Transverse colon (tissue), 4 donors: ENCODE measurements around the gene ERC2.

Experiments used
- POLR2A ChIP-seq: fragments of 450-650 bp; IDR thresholded peaks from one replicate; pipeline ENCODE4 v1.6.1; 2016; ENCODE audit warnings: antibody characterized with exemption, mild to moderate bottlenecking, moderate library complexity
- POLR2AphosphoS5 ChIP-seq, 3 donors: sonication (generic); formaldehyde crosslinking; IDR thresholded peaks; one replicate each; pipeline ENCODE4 v1.6.1; 2016; ENCODE audit warnings: antibody characterized with exemption in 3 of 3
- TF ChIP-seq, protein P1 (sequence below), 5 experiments: fragments of 200-600 bp in 3 of 5; fragments of 450-650 bp in 2 of 5; sonication (generic) in 3 of 5; IDR thresholded peaks; 1 replicate in 2 of 5; 2 replicates in 3 of 5; pipeline ENCODE4 v1.5.1; 2016 to 2017; ENCODE audit warnings: antibody characterized with exemption in 5 of 5, inconsistent platforms in 3 of 5, mild to moderate bottlenecking in 2 of 5, moderate library complexity in 1 of 5

DNA sequence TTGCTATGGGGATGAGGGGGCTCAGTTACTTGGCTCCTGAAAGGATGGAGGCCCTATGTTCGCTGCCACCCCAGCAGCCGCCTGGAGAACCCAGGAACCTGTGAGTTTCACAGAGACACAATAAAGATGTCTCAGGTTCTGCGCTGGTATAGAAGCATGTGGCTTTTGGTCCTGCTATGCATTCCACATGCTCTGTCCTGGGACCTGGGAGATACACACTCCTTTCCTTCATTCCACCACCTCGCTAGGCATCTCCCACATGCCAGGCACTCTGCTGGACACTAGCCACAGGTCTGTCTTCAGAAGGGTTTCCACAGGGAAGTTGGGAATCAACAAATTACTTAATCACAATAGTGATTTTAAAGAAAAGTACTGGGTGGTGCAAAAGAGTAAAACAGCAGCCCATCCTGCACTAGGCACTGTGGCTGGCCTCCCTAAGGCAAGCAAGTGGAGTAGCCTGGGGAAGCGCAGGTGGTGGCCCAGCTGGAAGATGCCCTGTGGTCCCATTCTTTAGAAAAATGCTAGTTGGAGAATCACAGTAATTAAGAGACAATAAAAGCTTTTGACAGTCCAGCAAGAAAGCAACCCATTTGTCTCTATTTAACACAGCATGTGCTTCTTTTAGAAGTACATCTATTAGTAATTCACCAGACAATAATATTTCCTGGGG lies 572.2 kb downstream of the ERC2 start:
- TF ChIP-seq, protein P1, sequence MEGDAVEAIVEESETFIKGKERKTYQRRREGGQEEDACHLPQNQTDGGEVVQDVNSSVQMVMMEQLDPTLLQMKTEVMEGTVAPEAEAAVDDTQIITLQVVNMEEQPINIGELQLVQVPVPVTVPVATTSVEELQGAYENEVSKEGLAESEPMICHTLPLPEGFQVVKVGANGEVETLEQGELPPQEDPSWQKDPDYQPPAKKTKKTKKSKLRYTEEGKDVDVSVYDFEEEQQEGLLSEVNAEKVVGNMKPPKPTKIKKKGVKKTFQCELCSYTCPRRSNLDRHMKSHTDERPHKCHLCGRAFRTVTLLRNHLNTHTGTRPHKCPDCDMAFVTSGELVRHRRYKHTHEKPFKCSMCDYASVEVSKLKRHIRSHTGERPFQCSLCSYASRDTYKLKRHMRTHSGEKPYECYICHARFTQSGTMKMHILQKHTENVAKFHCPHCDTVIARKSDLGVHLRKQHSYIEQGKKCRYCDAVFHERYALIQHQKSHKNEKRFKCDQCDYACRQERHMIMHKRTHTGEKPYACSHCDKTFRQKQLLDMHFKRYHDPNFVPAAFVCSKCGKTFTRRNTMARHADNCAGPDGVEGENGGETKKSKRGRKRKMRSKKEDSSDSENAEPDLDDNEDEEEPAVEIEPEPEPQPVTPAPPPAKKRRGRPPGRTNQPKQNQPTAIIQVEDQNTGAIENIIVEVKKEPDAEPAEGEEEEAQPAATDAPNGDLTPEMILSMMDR (IDR thresholded peaks at IDR 0.05) = no peak
- TF ChIP-seq POLR2A (no peak), POLR2AphosphoS5 (IDR thresholded peaks at IDR 0.05) (no peak)
